ENCODE results near the gene FMNL2.

Gene FMNL2

GRCh38 chr2:152372438-152372984 is 37.5 kb downstream of the FMNL2 start:
- TF ChIP-seq CTCF (IDR thresholded peaks at IDR 0.05; ENCODE audit: low read length, missing control alignments) = no peak
- no peak for DNase-seq (ENCODE audit: low read depth)
- no peak overlapping the region for H3K4me3 ChIP-seq (replicated peaks; ENCODE audit: low read depth, low read length)

GRCh38 chr2:152375174-152375573 is 40.2 kb downstream of the FMNL2 start:
- H3K4me3 ChIP-seq (replicated peaks; ENCODE audit: low read depth, low read length) = no peak overlapping the region
- no peak for DNase-seq (ENCODE audit: low read depth)
- TF ChIP-seq CTCF (IDR thresholded peaks at IDR 0.05; ENCODE audit: low read length, missing control alignments) = no peak

GRCh38 chr2:152376385-152376784 is 41.4 kb downstream of the FMNL2 start:
- no peak for DNase-seq (ENCODE audit: low read depth)
- no peak overlapping the region for H3K4me3 ChIP-seq (replicated peaks; ENCODE audit: low read depth, low read length)
- TF ChIP-seq CTCF (IDR thresholded peaks at IDR 0.05; ENCODE audit: low read length, missing control alignments) = no peak

GRCh38 chr2:152376968-152377367 is 42.0 kb downstream of the FMNL2 start:
- DNase-seq (ENCODE audit: low read depth) = peak; percentile 27
- TF ChIP-seq CTCF (IDR thresholded peaks at IDR 0.05; ENCODE audit: low read length, missing control alignments) = no peak
- no peak overlapping the region for H3K4me3 ChIP-seq (replicated peaks; ENCODE audit: low read depth, low read length)

GRCh38 chr2:152379089-152379488 is 44.1 kb downstream of the FMNL2 start:
- no peak overlapping the region for H3K4me3 ChIP-seq (replicated peaks; ENCODE audit: low read depth, low read length)
- no peak for DNase-seq (ENCODE audit: low read depth)
- no peak for TF ChIP-seq CTCF (IDR thresholded peaks at IDR 0.05; ENCODE audit: low read length, missing control alignments)

- no peak overlapping the region for H3K4me3 ChIP-seq (replicated peaks; ENCODE audit: low read depth, low read length)
- no peak for TF ChIP-seq CTCF (IDR thresholded peaks at IDR 0.05; ENCODE audit: low read length, missing control alignments)
- DNase-seq (ENCODE audit: low read depth) = no peak
Measured at GRCh38 chr2:152380261-152381055, 45.5 kb downstream of the FMNL2 start.

- DNase-seq (ENCODE audit: low read depth) = no peak
- no peak overlapping the region for H3K4me3 ChIP-seq (replicated peaks; ENCODE audit: low read depth, low read length)
- TF ChIP-seq CTCF (IDR thresholded peaks at IDR 0.05; ENCODE audit: low read length, missing control alignments) = no peak
Measured at GRCh38 chr2:152383702-152384101, 48.7 kb downstream of the FMNL2 start.

Data from fibroblast of pulmonary artery (primary cell).